Neural progenitor cell (in vitro differentiated cells): Measurements from ENCODE around the gene NEK6. TPM values are rescaled to one million over a fixed set of nuclear protein-coding genes. Genes with fewer than 3 reads are reported as not detected.

ENCODE experiments used
- DNase-seq: peaks from one replicate; pipeline ENCODE4 v3.0.0-alpha.2; 2016; ENCODE audit warnings: low spot score
- H2AFZ ChIP-seq: fragments of 200-600 bp; sonication (generic); replicated peaks from 2 replicates; pipeline ENCODE4 v1.6.1; 2016; ENCODE audit warnings: antibody characterized with exemption
- H3F3A ChIP-seq: fragments of 200-600 bp; sonication (generic); 2 replicates; pipeline ENCODE4 v1.6.1; 2016; ENCODE audit warnings: antibody characterized with exemption, low read depth
- H3K27ac ChIP-seq: fragments of 200-600 bp; sonication (generic); 2 replicates; pipeline ENCODE4 v1.5.1; 2016; ENCODE audit warnings: mild to moderate bottlenecking
- H3K27me3 ChIP-seq: fragments of 200-600 bp; sonication (generic); 2 replicates; pipeline ENCODE4 v1.6.1; 2016; ENCODE audit warnings: mild to moderate bottlenecking, moderate library complexity
- H3K36me3 ChIP-seq: fragments of 200-600 bp; sonication (generic); 2 replicates; pipeline ENCODE4 v1.5.1; 2016
- H3K4me1 ChIP-seq: fragments of 200-600 bp; sonication (generic); 2 replicates; pipeline ENCODE4 v1.6.1; 2016; ENCODE audit warnings: mixed run types
- H3K4me2 ChIP-seq: fragments of 200-600 bp; sonication (generic); 2 replicates; pipeline ENCODE4 v1.6.1; 2016
- H3K4me3 ChIP-seq: fragments of 200-600 bp; sonication (generic); 2 replicates; pipeline ENCODE4 v1.5.1; 2016
- H3K79me2 ChIP-seq: fragments of 200-600 bp; sonication (generic); 2 replicates; pipeline ENCODE4 v1.6.1; 2016; ENCODE audit warnings: low read depth
- H3K9ac ChIP-seq: fragments of 200-600 bp; sonication (generic); 2 replicates; pipeline ENCODE4 v1.6.1; 2016
- H3K9me3 ChIP-seq: fragments of 200-600 bp; sonication (generic); 2 replicates; pipeline ENCODE4 v1.5.1; 2016; ENCODE audit warnings: low read depth
- H4K20me1 ChIP-seq: fragments of 200-600 bp; sonication (generic); 2 replicates; pipeline ENCODE4 v1.6.1; 2016; ENCODE audit warnings: low read depth
- H3K27ac Mint-ChIP-seq: 3 replicates; pipeline ENCODE4 v1.8.0; 2021; ENCODE audit warnings: mixed read lengths
- H3K27me3 Mint-ChIP-seq: 2 replicates; pipeline ENCODE4 v1.8.0; 2022; ENCODE audit warnings: low read depth, mild to moderate bottlenecking, inconsistent platforms, moderate library complexity, mixed read lengths; ENCODE audit not compliant: insufficient read depth
- H3K36me3 Mint-ChIP-seq: 3 replicates; pipeline ENCODE4 v1.8.0; 2021; ENCODE audit warnings: mixed read lengths
- H3K4me1 Mint-ChIP-seq: 3 replicates; pipeline ENCODE4 v1.8.0; 2021; ENCODE audit warnings: mixed read lengths
- H3K4me3 Mint-ChIP-seq: 3 replicates; pipeline ENCODE4 v1.8.0; 2021; ENCODE audit warnings: mild to moderate bottlenecking, moderate library complexity, mixed read lengths
- H3K9me3 Mint-ChIP-seq: 3 replicates; pipeline ENCODE4 v1.8.0; 2020; ENCODE audit warnings: mixed read lengths
- EZH2 ChIP-seq: fragments of 200-600 bp; sonication (generic); IDR thresholded peaks from 2 replicates; pipeline ENCODE4 v1.6.1; 2017; ENCODE audit warnings: antibody characterized with exemption, mild to moderate bottlenecking, moderate library complexity
- EZH2phosphoT487 ChIP-seq: fragments of 200-600 bp; sonication (generic); IDR thresholded peaks from 2 replicates; pipeline ENCODE4 v1.6.1; 2017; ENCODE audit warnings: antibody characterized with exemption
- total RNA-seq: library from RNA; depleted of rRNA; stranded (reverse); fragments of >200 nt; gene quantifications from 2 replicates; pipeline ENCODE4 v1.2.3, GENCODE V29; 2015; ENCODE audit warnings: low replicate concordance
- TF ChIP-seq, protein P1 (sequence below): fragments of 200-600 bp; sonication (generic); IDR thresholded peaks from 2 replicates; pipeline ENCODE4 v1.5.1; 2017; ENCODE audit warnings: antibody characterized with exemption, mild to moderate bottlenecking

NEK6 gene
- total RNA-seq, 1 donor from 2014 or later = 18.5 TPM

DNA sequence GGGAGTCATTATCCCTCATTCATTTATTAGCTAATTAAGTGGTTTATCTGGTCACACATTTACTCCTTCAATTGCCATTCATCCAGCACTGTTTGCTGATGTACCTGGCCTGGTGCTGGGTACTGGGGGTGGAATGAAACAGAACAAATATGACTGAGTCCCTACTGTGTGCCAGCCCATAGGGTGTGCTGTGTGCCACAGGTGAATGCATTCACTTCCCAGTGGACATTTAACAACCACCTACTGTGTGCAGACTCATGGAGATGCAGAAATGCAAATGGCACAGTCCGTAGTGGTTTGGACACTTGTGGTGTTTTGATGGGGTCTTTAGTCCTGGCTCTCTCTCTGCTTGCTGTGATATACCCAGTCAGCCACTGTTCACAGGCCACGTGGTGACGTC, 10.5 kb downstream of the NEK6 start:
- H3K4me2 ChIP-seq = no peak overlapping the region
- peaks cover 30% of the 10 kb centered on the region for H3K4me1 ChIP-seq
- H3K4me3 Mint-ChIP-seq = no peak overlapping the region
- H3K9me3 ChIP-seq = no peaks in the 10 kb centered on the region
- no peak overlapping the region for H3K27ac ChIP-seq
- H3K9ac ChIP-seq = no peak overlapping the region
- H3F3A ChIP-seq = no peaks in the 10 kb centered on the region
- TF ChIP-seq EZH2 (no peak), EZH2phosphoT487 (no peak)
- TF ChIP-seq, protein P1, sequence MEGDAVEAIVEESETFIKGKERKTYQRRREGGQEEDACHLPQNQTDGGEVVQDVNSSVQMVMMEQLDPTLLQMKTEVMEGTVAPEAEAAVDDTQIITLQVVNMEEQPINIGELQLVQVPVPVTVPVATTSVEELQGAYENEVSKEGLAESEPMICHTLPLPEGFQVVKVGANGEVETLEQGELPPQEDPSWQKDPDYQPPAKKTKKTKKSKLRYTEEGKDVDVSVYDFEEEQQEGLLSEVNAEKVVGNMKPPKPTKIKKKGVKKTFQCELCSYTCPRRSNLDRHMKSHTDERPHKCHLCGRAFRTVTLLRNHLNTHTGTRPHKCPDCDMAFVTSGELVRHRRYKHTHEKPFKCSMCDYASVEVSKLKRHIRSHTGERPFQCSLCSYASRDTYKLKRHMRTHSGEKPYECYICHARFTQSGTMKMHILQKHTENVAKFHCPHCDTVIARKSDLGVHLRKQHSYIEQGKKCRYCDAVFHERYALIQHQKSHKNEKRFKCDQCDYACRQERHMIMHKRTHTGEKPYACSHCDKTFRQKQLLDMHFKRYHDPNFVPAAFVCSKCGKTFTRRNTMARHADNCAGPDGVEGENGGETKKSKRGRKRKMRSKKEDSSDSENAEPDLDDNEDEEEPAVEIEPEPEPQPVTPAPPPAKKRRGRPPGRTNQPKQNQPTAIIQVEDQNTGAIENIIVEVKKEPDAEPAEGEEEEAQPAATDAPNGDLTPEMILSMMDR = no peak
- H3K4me3 ChIP-seq = no peak overlapping the region
- no peaks in the 10 kb centered on the region for H3K36me3 ChIP-seq
- no peak for DNase-seq
- H4K20me1 ChIP-seq = peaks cover 75% of the 10 kb centered on the region
- no peaks in the 10 kb centered on the region for H3K27me3 Mint-ChIP-seq
- no peaks in the 10 kb centered on the region for H3K27me3 ChIP-seq
- peaks cover 54% of the 10 kb centered on the region for H3K4me1 Mint-ChIP-seq
- H3K27ac Mint-ChIP-seq = no peak overlapping the region
- no peak overlapping the region for H2AFZ ChIP-seq
- H3K36me3 Mint-ChIP-seq = no peaks in the 10 kb centered on the region
- peaks cover 32% of the 10 kb centered on the region for H3K79me2 ChIP-seq
- H3K9me3 Mint-ChIP-seq = no peaks in the 10 kb centered on the region

DNA sequence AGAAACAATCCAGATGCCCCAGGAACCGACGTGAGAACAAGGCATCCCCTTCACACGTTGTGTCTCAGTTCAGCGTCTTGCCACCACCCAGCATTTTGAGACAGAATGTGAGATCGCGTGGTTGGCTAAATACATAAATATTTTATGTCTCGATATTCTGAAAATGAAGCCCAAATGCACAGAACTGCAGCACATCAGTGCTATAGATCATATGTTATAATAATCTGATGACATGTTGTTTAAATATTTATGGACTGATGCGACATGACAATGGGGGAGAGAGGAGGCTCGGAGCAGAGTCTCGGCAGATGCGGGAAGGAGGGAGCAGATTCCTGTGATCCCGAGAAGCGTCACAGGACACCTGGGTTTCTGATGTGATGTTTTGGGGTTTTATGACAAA, 10.9 kb downstream of the NEK6 start:
- no peak overlapping the region for H3K27ac Mint-ChIP-seq
- Histone ChIP-seq H4K20me1 (peaks cover 75% of the 10 kb centered on the region), H3K27ac (no peak overlapping the region), H3K9ac (no peak overlapping the region), H3K4me3 (no peak overlapping the region), H3K79me2 (peaks cover 28% of the 10 kb centered on the region), H3K36me3 (no peaks in the 10 kb centered on the region), H3K9me3 (no peaks in the 10 kb centered on the region), H3F3A (no peaks in the 10 kb centered on the region), H2AFZ (no peak overlapping the region), H3K4me1 (peaks cover 29% of the 10 kb centered on the region), H3K27me3 (no peaks in the 10 kb centered on the region), H3K4me2 (no peak overlapping the region)
- no peaks in the 10 kb centered on the region for H3K36me3 Mint-ChIP-seq
- H3K4me1 Mint-ChIP-seq = peaks cover 54% of the 10 kb centered on the region
- TF ChIP-seq EZH2 (no peak), EZH2phosphoT487 (no peak)
- TF ChIP-seq, protein P1 = no peak
- no peaks in the 10 kb centered on the region for H3K9me3 Mint-ChIP-seq
- H3K4me3 Mint-ChIP-seq = no peak overlapping the region
- DNase-seq = no peak
- no peaks in the 10 kb centered on the region for H3K27me3 Mint-ChIP-seq

DNA sequence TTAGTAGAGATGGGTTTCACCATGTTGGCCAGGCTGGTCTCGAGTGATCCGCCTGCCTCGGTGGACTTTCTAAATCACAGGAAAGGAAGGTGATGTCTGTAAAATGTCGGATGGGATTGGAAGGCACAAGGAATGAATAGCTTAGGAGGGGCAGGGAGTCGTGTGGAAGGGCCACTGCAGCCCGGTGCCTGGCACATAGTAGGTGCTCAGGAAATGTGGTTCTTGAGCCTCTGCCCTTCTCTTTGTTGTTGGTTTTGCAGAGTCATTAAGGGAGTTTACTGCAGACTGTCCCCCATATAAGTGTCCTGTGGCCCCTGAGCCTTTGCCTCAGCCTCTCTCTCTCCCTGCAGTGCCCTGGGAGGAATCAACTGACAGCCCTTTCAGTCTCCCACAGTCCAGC, 11.8 kb downstream of the NEK6 start:
- no peak overlapping the region for H2AFZ ChIP-seq
- TF ChIP-seq EZH2 (no peak), EZH2phosphoT487 (no peak)
- TF ChIP-seq, protein P1 = no peak
- H3F3A ChIP-seq = no peaks in the 10 kb centered on the region
- H3K27me3 ChIP-seq = no peaks in the 10 kb centered on the region
- no peak overlapping the region for H3K4me2 ChIP-seq
- no peak overlapping the region for H3K27ac Mint-ChIP-seq
- peaks cover 28% of the 10 kb centered on the region for H3K4me1 ChIP-seq
- no peaks in the 10 kb centered on the region for H3K36me3 ChIP-seq
- H3K27ac ChIP-seq = no peak overlapping the region
- no peaks in the 10 kb centered on the region for H3K9me3 Mint-ChIP-seq
- no peaks in the 10 kb centered on the region for H3K36me3 Mint-ChIP-seq
- H3K4me3 Mint-ChIP-seq = no peak overlapping the region
- no peak overlapping the region for H3K9ac ChIP-seq
- no peaks in the 10 kb centered on the region for H3K9me3 ChIP-seq
- no peak for DNase-seq
- H3K4me3 ChIP-seq = no peak overlapping the region
- peaks cover 23% of the 10 kb centered on the region for H3K79me2 ChIP-seq
- no peaks in the 10 kb centered on the region for H3K27me3 Mint-ChIP-seq
- peaks cover 49% of the 10 kb centered on the region for H3K4me1 Mint-ChIP-seq
- H4K20me1 ChIP-seq = peaks cover 76% of the 10 kb centered on the region
